Smooth muscle cell of the pulmonary artery (primary cell): Measurements from ENCODE around the gene CTPS1. TPM values are rescaled to one million over a fixed set of nuclear protein-coding genes. Genes with fewer than 3 reads are reported as not detected.

Source experiments
- total RNA-seq: library from RNA; depleted of rRNA; stranded (reverse); fragments of >200 nt; gene quantifications from 2 replicates; pipeline ENCODE4 v1.2.3, GENCODE V29; 2014

CTPS1 gene, protein sequence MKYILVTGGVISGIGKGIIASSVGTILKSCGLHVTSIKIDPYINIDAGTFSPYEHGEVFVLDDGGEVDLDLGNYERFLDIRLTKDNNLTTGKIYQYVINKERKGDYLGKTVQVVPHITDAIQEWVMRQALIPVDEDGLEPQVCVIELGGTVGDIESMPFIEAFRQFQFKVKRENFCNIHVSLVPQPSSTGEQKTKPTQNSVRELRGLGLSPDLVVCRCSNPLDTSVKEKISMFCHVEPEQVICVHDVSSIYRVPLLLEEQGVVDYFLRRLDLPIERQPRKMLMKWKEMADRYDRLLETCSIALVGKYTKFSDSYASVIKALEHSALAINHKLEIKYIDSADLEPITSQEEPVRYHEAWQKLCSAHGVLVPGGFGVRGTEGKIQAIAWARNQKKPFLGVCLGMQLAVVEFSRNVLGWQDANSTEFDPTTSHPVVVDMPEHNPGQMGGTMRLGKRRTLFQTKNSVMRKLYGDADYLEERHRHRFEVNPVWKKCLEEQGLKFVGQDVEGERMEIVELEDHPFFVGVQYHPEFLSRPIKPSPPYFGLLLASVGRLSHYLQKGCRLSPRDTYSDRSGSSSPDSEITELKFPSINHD
- 18.4 and 34.4 TPM in 2 replicates for total RNA-seq

DNA sequence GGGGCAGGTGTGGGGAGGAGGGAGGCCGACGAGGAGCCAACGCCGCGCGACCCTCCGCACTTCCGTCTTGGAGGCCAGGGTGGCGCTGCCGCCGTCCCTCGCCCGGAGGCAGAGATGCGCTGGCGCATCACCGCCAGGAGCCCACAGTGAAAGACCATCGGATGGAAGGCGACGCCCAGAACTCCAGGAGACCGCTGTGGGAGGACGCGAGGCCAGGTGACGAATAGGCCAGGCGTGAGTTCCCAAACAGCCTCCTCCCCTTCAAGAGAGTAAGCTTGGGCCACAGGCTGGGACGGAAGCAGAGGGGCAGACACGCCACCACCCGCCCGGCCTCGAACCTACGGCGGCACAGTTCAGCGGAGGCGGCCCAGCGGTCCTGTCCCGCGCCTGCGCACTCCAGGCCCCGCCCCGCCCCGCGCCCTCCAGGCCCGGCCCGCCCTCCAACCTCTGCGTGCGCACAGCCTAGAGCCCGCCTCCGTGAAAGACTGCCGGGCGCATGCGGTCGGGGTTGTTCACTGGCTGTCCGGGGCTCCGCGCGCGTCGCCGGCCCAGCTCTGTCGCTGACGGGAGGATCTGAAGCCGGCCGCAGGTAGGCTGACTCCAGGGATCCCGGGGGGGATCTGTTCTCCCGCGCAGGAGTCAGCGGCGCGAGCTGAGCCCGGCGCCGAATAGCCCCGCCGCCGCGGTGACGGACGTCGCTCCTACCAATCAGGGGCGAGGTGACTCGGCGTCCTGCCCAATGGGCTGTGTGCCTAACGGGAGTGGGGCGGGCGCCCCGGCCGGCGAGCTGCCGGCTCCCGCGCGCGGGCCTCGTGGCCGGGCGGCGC is at the start of gene CTPS1:
Gene CTPS1, plus strand, starts transcription at position 456 of the 827 bp plus-strand sequence. CDS start 3,595 bp downstream, outside the sequence.

DNA sequence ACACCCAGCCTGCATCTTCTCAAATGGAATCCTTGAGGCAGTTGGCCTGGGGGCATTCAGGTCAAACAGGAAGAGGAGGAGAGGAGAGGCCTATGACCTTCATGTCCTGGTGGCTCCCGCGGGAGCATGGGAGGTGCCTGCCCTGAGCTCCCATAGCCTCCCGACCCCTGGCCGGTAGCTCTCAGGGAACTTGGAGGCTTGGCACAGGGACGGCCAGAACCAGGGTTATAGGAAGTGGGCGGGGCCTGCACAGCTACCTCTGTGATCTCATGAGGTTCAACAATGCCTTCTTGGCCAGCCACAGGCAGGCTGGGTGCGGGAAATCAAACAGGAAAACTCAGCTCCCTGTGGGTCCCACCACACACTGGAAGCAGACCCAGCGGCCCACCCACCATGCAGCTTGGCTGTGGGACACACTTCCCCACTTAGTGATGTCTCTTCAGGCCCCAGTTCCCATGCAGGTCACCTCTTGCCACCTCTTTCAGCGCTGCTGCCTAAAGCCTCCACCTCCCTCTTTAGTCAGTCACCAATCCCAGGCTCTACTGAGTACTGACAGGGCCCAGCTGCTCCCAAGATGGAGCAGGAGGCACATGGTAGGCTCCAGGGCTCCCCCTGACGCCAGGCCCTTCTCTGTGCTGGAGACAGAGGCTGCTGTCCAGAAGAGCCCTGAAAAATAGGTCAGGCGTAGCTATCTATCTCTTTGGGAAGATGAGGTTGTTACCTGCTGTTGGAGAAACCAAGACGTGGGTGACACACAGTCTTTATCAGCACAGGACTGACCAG is 42.2 kb downstream of the CTPS1 start, which contains the start of gene SLFNL1:
Gene SLFNL1, minus strand, starts transcription at position 200 of the 783 bp plus-strand sequence. CDS start 1,065 bp downstream, outside the sequence.

Other genes with a start within 250 kb of the CTPS1 start
- 0.53 and 1.2 TPM in 2 replicates for gene KCNQ4, start 195.9 kb upstream of the CTPS1 start, total RNA-seq
- 3.5 and 8.6 TPM in 2 replicates for gene CITED4, start 117.3 kb upstream of the CTPS1 start, total RNA-seq
- 0.46 and 0.86 TPM in 2 replicates for gene SLFNL1, start 42.0 kb downstream of the CTPS1 start, total RNA-seq